Esophagus muscularis mucosa (tissue), 4 donors: ENCODE results near the gene UBE4A.

ENCODE experiments used
- EP300 ChIP-seq: sonication (generic); formaldehyde crosslinking; IDR thresholded peaks from one replicate; pipeline ENCODE4 v1.6.1; 2017; ENCODE audit warnings: antibody characterized with exemption
- POLR2A ChIP-seq: fragments of 450-650 bp; IDR thresholded peaks from one replicate; pipeline ENCODE4 v1.6.1; 2017; ENCODE audit warnings: antibody characterized with exemption, moderate library complexity, mild to moderate bottlenecking, low read depth
- POLR2AphosphoS5 ChIP-seq, 2 donors: sonication (generic); formaldehyde crosslinking; IDR thresholded peaks; one replicate each; pipeline ENCODE4 v1.6.1; 2017; ENCODE audit warnings: antibody characterized with exemption in 2 of 2
- TF ChIP-seq, protein P1 (sequence below), 3 experiments: fragments of 200-600 bp in 2 of 3; fragments of 450-650 bp in 1 of 3; sonication (generic) in 2 of 3; IDR thresholded peaks; one replicate each; pipeline ENCODE4 v1.5.1; 2017 to 2019; ENCODE audit warnings: antibody characterized with exemption in 3 of 3, mild to moderate bottlenecking in 2 of 3, moderate library complexity in 1 of 3

DNA sequence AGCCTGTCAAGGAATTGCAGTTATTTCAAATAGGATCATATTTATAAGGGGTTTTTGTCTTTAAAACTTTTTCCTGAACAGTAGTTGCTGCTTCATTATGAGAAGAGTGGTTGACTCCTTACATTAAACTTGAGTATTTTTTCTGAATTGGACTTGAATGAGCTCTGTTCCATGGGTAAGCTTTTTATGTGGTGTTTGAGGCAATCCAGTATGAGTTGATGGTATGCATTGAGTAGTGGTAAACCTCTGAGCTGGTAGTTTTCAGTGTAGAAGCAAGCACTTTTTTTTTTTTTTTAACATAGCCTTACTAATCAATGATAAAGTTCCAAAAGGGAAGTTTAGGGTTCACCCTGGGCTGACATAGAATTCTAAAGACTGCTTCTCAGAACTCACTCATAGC, 80.2 kb downstream of the UBE4A start:
- TF ChIP-seq, protein P1, sequence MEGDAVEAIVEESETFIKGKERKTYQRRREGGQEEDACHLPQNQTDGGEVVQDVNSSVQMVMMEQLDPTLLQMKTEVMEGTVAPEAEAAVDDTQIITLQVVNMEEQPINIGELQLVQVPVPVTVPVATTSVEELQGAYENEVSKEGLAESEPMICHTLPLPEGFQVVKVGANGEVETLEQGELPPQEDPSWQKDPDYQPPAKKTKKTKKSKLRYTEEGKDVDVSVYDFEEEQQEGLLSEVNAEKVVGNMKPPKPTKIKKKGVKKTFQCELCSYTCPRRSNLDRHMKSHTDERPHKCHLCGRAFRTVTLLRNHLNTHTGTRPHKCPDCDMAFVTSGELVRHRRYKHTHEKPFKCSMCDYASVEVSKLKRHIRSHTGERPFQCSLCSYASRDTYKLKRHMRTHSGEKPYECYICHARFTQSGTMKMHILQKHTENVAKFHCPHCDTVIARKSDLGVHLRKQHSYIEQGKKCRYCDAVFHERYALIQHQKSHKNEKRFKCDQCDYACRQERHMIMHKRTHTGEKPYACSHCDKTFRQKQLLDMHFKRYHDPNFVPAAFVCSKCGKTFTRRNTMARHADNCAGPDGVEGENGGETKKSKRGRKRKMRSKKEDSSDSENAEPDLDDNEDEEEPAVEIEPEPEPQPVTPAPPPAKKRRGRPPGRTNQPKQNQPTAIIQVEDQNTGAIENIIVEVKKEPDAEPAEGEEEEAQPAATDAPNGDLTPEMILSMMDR (IDR thresholded peaks at IDR 0.05), result no peak
- no peak for TF ChIP-seq POLR2A
- no peak for TF ChIP-seq EP300
- no peak for TF ChIP-seq POLR2AphosphoS5 (IDR thresholded peaks at IDR 0.05)
